GM21619 (cell line): ENCODE data around the gene ALOXE3.

Experiments
- ATAC-seq: cut with Tn5 transposase; IDR thresholded peaks from one replicate; pipeline ENCODE4 v1.9.1; 2021; ENCODE audit not compliant: unreplicated experiment

Gene ALOXE3

DNA sequence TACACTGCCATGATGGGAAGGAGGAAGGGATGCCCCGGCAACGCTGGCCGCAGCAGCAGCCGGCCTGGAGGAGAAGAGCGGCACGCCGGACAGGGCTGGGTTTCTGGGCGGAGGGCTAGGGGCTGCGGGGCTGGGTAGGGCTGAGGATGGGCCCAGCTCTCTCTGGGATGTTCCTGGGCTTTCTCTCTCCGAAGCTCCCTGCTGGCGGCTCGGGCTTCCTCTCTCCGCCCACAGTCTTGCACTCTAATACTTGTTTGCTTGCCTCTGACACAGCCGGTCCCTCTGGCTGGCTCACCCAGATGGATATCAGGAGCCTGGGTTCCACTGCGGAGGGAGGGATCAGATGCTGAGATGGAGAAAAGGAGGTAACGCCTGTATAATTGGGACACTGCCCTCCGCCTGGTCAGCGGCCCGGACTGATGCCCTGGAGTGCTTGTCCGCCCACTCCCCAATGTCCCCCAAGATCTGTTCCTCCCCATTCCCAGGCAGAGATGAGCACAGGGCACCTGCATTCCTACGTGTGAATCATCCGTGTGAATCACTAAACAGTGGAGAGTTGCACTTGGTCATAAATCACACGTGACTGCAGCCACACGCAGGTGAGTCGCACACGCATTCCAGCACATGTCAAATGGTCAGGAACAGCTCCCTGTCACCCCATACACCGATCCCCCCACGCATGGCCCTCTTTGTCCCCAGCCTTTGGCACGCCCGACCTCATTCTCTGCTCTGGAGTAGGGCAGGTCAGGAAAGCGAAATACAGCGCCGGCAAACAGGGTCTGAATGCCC is at the start of gene ALOXE3:
Gene ALOXE3, minus strand, starts transcription at position 535 of the 789 bp plus-strand sequence. Its CDS starts 524 bp downstream, at position 11.
- no peak for ATAC-seq

DNA sequence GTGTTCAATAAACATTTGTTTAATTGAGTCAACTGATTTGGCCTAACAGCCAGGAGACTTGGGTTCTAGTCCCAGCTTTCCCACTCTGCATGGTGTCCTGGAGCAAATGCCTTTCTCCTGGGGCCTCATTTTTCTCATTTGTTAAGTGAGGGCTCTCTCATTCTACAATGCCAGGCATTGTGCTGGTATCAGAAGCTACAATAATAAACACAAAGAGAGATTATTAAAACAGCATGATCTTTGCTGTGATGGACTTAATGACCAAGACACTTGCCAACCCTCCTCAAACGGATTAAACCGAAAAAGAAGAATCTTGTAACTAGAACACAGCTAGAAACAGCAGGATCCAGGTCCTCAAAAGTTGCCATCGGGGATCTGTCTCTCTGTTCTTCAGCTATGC is 49.2 kb upstream of the ALOXE3 start:
- no peak for ATAC-seq

DNA sequence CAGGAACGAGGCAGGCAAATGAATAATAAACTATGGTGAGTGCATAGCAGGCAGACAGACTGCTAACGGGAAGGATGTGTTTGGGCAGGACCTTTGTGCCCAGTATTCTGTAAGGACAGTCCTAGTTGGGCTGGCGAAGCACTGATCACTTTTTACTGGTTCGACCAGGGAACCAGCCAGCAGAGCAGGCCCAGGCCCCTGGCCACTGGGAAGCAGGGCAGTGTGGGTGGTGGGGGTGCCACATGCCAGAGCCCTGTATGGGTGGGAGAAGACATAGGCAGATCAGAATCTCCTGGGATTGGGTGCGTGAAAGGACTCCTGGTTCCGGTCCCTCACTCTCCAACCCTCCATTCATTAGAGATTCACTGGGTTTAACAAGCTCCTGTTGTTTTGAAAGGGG is 48.4 kb upstream of the ALOXE3 start:
- no peak for ATAC-seq

DNA sequence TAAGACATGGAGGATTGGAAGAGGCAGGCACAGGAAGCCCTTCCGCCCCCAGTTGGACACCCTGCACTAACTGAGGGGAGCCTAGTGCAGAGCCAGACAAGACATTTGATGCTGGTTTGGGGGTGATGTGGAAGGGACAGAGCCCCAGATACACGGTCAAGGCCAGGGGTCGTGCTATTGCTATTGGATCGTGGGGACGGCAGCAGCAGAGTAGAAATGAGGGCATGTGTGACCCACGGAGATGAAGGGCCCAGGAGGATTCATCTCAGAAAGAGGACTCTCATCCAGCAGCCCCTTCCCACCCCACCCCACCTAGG is 46.5 kb upstream of the ALOXE3 start:
- no peak for ATAC-seq

DNA sequence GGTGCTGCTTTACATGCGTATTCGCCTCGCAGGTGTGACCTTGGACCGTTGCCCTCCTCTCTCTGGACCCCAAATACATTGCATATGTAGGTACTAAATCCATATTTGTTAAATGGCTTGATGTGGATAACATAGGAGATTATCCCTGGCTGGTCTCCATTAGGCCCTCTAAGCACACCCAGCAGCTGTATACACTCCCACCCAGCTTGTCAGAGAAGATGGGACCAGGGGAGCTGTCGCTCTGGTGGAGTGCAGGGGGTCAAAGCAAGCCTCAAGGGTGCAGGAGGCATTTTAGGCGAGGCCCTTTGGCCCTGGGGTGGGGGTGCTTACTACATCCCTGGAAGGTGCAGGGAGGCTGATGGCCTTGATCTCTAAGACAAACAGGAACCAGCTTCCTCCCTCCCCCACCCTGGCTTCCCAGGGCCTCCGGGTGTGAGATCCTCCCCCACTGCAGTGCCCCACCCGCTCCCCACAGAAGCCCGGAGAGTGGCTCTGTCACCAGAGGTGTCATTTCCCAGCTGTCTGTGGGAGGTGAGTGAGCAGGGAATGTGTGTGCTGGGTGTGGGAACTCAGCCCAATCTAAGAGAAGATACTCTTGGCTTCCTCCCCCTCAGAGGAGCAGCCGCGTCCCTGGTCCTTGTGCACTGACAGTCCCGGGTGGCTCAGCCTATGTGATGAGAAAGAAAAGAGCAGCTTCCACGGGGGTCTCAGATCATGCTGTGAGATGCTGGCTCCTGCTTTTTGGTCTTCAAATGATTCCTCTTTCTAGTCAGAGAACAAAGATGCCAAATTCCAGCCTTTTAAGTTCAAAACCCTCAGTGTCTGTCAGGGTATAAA is 45.9 kb upstream of the ALOXE3 start:
- no peak for ATAC-seq

DNA sequence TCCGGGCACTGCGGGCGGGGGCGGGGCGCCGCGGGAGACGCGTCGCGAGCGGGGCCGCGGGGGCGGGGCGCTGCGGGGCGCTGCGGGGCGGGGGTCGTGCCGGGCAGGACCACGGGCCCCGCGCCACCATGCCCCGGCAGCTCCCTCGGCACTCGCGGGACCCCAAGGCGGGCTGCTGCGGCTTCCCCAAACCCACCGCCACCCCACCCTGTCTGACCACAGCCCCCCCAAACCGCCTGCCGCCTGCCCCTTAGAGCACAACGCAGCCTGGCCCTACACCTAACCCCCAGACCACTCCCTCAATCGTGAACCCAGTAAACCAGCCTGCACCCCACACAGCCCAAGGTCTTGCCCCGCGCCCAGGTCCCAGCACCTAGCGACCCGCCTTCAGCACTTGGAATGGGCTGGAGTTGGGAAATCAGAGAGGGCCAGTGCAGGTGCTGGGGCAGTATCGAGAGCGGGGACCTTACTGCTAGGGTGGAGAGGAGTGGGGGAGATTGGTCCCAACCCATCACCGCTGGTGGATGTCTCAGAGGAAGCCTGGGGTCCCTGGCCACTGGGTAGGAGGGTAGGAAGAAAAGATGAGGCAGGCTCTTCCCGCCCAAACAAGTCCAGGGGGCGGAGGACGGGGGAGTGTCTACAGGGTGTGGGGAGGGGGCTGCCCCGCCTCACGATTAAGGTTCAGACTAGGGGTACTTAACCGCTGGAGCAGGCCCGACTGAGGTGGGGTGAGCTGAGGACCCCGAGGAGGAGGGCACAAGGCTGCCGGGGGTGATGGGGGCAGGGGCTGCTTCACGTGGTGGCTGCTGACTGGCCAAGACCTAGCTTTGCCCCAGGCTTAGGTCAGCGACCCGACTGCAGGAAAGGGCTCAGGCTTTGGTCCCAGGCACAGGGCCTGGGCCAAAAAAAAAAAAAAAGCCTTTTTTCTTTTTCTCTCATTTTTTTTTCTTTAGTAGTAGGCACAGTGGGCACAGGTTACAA is 45.0 kb upstream of the ALOXE3 start:
- no peak for ATAC-seq

DNA sequence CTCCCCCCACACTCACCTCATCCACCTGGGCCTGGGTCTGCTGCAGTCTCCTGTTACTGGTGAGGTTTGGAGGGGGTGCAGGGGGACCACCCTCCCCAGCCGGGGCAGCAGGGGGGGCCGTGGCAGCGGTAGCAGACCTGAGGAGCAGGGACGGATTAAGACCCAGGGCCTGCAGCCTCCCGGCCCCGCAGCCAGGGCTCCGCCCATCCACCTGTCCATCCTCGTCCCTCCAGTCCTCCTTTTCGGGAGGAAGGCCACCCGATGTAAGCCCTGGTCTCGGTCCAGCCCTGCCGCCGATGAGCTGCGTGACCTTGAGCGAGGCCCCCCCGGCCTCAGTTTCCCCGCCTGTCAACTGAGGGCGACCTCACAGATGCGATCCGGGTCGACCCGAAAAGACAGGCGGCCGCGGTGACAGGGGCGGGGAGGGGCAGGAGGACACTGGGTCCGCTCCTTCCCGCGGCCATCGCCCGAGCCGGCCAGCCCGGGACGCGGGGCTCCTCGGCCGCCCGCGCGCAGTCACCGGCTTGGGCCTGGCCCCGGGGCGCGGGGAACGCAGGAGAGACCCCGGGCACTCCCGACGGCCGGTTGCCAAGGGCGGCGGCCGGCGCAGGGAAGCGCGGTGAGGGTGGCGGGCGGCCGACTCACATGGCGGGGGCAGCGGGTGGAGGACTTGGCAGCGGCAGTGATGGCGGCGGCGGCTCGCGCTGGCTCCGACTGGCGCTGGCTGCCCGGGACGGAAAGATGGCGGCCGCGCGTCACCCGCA is 44.1 kb upstream of the ALOXE3 start, which contains the start of gene VAMP2:
Gene VAMP2, minus strand, starts transcription at position 716 of the 764 bp plus-strand sequence. Its CDS starts 69 bp downstream, at position 647.
- ATAC-seq: no peak

DNA sequence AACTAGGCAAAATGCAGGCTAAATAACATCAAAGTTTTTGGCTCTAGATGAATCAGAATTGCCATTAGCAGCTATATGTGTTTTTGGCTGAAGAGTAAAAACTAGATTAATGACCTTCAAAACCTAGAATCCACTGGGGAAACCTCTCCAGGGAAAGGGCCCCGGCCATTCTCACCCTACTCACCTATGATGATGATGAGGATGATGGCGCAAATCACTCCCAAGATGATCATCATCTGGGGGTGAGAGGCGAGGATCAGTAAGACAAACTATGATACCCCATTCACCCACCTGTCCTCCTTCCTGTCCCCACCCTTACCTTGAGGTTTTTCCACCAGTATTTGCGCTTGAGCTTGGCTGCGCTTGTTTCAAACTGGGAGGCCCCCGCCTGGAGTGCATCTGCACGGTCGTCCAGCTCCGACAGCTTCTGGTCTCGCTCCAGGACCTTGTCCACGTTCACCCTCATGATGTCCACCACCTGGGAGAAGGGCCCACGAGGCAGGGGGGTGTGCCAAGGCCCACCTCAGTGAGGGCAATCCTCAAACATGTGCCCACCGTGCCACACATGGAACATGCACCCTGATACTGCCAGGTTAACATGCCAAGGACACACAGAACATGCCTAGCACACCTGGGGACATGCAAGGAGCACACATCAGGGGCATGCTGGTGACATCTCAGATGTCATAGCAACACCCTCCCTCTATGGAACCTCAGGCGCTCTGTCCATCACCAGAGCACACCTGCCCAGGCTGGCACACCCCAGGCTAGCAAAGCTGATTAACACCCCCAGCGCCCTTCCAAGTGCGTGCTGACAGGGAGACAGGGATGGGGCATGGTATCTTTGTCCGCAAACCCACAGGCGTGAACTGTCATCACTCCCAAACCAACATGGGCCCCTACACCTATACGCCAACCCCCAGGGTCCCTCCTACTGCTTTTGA is 43.2 kb upstream of the ALOXE3 start:
- ATAC-seq: no peak

DNA sequence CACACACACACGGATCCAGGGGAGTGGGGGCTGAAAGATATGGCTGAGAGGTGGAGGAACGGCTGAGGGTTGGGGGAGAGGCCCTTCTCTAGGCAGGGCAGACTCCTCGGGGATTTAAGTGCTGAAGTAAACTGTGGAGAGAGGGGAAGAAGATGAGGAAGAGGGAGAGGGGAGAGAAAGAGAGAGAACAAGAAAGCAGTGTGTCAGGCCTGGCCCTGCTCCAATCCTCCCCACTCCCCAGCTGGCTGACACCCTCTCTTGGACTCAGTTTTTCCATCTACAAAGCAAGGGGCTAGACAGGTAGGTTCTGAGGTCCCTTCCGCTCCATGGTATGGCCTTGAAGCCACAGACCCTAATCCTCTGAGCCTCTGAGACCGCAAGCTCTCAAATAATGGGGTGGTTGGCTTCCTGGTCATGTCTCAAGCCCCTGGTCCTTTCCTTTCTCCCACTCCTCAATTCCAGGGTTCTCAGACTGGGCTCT is 42.5 kb upstream of the ALOXE3 start:
- ATAC-seq: no peak

DNA sequence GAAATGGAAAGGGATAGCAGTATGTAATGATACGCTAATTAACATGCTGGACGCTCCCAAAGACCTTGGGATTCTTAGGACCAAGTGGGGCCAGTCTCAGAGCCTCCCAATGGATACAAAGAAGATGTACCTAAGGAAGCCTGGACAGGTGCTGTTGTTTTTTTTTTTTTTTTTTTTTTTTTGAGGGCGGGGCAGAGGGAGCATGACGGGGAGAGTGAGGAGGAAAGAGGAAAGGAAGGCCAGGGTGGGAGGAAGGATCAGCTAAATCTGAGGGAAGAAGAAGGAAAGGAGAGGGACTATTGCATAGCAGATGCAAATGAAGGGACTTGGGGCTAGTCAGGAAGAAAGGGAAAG is 41.9 kb upstream of the ALOXE3 start:
- no peak for ATAC-seq

DNA sequence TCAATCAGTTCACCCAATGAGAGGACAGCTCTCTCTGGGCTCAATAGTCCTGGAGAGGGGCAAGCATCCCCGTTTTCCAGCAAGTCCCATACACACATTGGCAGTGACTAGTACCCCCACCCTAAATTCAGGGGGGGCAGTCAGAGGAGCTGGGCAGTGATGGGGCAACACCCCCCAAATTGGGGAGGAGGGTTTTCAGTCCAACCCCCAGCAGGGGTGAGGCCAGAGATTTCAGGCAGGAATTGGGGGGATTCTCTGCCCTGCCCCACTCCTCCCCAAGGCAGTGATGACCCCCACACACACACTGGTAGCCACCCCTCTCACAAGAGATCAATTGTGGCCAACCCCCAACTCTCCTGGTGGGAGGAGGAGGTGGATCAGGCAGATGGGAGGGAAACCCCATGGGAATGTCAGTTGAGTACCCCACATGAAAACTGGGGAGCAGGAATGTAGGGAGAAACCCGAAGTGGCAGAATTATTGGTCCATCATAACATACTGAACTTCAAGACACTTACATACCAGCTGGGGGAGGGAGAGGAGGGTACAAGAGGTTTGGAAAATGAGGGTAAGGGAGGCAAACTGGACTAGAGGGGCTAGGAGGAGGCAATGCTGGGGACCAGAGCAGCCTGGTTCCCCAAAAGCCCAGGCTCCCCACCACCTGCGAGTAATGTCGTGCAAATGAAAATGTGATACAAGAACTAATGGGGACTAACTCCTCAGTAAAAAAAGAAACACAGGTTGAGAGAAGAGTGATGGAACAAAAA is 41.3 kb upstream of the ALOXE3 start:
- no peak for ATAC-seq

DNA sequence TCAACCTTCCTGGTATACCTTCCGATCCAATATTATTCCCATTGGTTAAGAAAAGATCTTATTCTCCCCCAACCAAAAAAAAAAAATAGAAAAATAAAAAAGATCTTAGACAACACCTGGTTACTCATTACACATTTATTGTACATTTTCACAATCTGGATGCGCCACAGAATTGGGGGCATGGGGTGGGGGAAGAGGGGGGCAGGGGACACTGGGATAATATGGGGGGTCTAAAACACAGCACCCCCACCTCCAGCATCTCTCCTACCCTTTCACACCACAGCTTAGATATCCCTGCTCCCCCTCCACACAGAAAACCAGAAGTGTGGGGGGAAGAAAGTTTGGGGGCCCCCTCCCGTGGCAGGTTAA is 40.7 kb upstream of the ALOXE3 start:
- no peak for ATAC-seq

DNA sequence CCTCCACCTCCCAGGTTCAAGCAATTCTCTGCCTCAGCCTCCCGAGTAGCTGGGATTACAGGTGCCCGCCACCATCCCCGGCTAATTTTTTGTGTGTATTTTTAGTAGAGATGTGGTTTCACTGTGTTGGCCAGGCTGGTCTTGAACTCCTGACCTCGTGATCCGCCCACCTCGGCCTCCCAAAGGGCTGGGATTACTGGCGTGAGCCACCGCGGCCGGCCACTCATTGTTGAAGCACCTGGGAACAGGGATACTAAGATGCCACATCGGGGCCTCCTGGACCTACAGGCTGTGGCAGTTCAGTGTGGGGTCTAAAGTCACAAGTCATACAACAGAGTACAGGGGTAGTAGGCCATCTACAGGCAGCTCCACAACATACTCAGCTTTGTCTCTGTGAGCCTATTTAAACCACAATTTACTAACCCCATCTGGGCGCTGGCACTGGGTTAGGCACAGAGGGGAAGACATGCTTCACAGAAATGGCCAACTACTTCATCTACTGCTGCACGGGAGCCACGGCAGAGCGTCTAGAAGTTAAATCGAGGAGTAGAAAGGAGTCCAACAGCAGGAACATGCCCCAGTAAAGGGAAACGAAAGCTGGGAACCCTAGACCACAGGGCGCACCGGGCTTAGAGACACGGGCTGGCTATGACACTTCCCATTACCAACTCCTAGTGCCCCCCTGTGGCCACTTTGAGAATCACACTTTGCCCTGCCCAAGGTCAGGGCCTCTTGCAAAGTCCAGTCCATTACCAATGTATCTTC is 40.1 kb upstream of the ALOXE3 start:
- ATAC-seq: no peak

DNA sequence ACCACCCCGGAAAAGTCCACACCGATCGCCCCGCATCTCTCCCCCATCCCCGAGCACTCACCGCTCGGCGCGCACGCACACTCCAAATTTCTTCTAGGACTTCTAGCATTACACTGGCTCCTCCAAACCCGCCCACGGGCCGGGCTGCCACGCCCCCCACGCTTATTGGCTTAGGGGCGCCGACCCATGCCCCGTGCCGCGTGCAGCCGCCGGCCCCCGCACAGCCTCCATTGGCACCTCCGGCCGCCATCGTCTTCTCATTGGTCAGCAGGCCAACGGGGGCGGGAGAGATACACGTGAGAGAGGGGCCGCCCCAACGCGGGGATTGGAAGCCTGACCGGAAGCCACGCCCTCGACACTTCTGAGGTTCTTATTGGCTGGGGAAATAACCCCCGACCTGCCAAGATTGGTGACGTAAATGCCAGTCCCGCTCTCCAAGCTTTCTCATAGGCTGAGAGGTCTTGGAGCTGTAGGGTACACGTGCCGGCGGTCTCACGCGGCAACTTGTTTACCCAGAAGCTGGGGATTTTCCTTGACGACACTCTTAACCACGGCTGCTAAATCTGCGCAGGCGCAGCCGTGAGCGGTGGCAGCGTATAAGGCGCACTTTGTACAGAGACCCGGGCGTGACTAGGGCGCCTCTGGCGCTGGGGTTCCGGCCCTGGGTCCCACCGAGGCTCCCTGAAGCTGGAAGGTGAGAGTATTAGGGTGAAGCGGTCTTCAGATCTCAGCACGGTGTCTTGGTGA is 38.1 kb upstream of the ALOXE3 start:
- peak; percentile 63 for ATAC-seq

DNA sequence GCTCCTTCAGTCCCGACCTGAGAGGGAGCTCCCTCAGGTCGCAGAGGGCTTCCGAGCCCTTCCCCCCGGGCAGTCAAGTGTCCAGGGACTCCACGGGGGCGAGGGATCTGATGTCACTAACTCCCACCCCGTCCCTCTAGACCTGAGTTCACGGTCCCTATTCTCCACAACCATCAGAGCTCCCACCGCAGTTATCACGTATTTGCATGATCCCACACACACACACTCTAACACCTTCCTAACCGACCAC is 37.6 kb upstream of the ALOXE3 start:
- no peak for ATAC-seq

DNA sequence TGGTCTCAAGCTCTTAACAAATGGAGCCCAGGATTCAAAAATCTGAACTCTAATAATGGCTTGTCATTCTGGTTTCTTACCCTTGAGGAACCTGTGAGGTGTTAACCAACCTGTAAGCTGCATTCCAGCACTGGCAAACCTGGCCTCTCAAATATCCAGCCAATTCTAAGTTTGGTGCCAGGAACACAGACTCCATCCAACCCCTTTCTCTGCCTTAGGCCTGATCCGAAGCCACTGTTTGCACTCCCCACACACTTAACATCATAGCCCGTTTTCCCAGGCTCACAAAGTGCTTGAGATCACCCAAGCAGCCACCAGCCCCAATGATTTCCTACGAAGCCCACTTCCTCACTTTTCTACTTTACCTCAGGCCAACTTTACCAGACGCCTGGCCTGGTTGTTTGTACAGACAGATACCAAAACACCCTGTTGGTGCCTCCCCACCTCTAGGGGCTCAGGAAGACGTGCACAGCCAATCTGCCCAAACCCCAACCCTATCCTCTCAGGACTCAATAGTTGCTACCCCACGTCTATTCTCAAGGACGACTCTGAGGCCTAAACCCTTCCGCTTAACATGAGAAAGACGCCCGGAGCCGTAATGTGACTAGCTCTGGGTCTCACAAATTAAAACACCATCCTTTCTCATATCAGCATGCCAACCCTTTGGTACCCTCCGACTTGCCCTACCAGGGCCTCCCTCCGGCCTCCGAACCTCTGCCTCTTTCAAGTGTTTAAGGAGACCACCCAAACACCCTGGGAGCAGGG is 37.1 kb upstream of the ALOXE3 start:
- ATAC-seq: no peak
